Astrocyte of the spinal cord (primary cell): ENCODE measurements around the gene OTOS.

Experiments
- DNase-seq: peaks from one replicate; pipeline ENCODE4 v3.0.0; 2011; ENCODE audit warnings: low read depth, low spot score
- H3K4me3 ChIP-seq: 2 replicates; pipeline ENCODE4 v1.5.1; 2011; ENCODE audit warnings: low read depth, mild to moderate bottlenecking, low read length, moderate library complexity
- in situ Hi-C: cut with HindIII; loops from 2 replicates; pipeline ENCODE4 v1.10.0; 2017; ENCODE audit warnings: low sequenced_read_pairs
- TF ChIP-seq, protein P1 (sequence below): IDR thresholded peaks from 2 replicates; pipeline ENCODE4 v1.5.1; 2012; ENCODE audit warnings: low read depth, mild to moderate bottlenecking, low read length, inconsistent platforms

The OTOS gene

DNA sequence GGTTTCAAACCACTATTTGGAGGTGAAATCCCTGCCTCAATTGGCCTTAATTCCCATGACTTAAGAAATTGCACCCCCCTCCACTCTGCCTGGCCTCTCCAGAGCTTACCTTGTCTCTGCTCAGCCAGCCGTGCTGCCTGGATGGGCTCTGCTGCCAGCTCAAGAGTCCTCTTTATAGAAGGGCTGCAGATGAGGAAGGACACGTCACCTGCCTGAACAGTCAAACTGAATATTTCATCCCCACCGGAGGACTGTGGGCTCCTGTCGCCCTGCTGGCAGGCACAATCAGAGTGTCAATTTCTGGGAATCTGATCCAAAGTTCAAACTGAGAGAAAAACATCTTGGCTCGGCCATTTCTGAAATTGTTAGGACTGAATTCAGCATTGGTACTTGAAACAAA lies at the start of gene OTOS:
Gene OTOS, minus strand, starts transcription at position 148 of the 400 bp plus-strand sequence. CDS start 332 bp downstream, outside the sequence.
- TF ChIP-seq, protein P1, sequence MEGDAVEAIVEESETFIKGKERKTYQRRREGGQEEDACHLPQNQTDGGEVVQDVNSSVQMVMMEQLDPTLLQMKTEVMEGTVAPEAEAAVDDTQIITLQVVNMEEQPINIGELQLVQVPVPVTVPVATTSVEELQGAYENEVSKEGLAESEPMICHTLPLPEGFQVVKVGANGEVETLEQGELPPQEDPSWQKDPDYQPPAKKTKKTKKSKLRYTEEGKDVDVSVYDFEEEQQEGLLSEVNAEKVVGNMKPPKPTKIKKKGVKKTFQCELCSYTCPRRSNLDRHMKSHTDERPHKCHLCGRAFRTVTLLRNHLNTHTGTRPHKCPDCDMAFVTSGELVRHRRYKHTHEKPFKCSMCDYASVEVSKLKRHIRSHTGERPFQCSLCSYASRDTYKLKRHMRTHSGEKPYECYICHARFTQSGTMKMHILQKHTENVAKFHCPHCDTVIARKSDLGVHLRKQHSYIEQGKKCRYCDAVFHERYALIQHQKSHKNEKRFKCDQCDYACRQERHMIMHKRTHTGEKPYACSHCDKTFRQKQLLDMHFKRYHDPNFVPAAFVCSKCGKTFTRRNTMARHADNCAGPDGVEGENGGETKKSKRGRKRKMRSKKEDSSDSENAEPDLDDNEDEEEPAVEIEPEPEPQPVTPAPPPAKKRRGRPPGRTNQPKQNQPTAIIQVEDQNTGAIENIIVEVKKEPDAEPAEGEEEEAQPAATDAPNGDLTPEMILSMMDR, result no peak
- H3K4me3 ChIP-seq, result no peak within 1 kb of the TSS
- no peak for DNase-seq
- in situ Hi-C loops, result no loop called here

DNA sequence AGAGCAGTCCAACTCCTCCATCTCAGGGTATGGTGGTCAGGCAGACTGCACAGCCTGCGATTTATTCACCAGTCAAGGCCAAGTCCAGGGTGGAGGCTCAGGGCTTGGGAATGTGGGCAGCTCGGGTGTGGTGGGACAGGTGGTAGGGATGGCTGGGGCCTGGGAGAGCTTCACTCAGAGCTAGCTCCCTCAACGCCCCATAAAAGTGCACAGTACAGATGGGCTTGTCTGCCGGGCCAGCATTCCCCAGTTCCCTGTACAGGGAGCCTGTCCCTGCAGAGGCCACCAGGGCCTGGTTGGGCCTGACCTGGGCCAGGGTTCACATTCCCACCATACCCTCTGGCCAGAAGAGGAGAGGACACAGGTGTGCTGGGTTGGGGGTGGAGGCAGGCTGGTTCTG lies 49.2 kb upstream of the OTOS start:
- H3K4me3 ChIP-seq, result no peak overlapping the region
- in situ Hi-C loops, result no loop called here
- TF ChIP-seq, protein P1, result no peak

DNA sequence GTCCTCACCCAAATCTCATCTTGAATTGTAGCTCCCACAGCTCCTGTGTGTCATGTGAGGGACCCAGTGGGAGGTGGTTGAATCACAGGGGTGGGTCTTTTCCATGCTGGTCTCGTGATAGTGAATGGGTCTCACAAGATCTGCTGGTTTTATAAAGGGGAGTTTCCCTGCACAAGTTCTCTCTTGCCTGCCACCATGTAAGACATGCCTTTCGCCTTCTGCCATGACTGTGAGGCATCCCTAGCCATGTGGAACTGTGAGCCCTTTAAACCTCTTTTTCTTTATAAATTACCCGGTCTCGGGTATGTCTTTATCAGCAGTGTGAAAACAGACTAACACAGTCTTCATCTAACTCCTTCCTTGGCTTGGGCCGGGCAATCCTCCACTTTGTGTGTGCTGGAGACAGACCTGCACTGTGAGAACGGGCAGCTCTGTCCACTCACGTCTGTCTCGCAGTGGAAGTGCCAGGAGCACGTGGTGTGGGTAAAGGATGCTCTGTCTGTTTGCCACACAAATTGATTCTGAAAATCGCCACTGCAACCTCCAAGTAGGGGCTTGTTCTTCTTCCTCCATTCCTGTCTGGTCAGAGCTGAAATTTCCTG lies 47.6 kb upstream of the OTOS start:
- TF ChIP-seq, protein P1, result no peak
- no peak for DNase-seq
- in situ Hi-C loops, result no loop called here
- H3K4me3 ChIP-seq, result no peak overlapping the region

More for the DNA sequence above, 49.2 kb upstream of the OTOS start:
- no peak for DNase-seq

DNA sequence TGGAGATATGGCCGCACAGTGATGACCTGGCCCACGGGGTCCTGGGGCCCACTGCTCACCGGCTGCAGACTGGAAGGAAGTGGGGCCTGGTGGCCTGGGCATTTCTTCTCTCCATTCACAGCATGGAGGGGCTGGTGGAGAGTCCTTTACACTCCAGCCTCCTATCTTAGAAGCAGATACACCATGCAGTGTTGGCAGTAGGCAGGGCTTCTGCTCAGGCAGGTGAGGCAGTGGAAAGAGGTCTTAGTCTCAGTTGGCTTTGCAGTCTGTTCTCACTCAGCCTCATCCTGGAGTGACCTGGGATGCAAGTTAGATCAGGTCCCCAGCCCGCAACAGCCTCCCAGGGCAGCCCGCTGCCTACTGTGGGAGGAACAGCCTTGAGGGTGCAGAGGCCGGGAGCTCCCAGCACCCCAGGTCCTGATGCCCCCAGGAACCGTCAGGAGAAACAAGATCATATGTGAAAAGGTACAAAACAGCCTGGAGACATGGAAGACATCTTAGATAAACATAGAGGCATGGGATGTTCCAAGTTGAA lies 45.8 kb upstream of the OTOS start:
- TF ChIP-seq, protein P1, result no peak
- in situ Hi-C loops, result no loop called here
- no peak overlapping the region for H3K4me3 ChIP-seq
- no peak for DNase-seq

DNA sequence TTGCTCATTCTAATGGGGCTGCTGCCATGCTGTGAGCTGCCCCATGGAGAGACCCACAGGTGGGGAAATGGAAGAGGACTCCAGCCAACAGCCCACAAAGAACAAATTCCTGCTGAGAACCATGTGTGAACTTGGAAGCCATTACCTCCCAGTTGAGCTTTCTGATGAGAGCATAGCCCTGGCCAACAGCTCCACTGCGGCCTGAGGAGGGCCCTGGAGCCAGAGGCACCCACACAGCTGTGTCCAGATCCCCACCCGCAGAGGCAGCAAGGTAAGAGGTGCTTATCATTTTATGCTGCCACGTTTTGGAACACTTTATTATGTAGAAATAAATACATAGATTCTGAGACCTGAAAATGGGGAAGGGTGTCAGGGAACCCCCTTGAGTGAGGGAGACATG lies 44.2 kb upstream of the OTOS start:
- TF ChIP-seq, protein P1, result no peak
- no peak for DNase-seq
- in situ Hi-C loops, result no loop called here
- H3K4me3 ChIP-seq, result no peak overlapping the region

DNA sequence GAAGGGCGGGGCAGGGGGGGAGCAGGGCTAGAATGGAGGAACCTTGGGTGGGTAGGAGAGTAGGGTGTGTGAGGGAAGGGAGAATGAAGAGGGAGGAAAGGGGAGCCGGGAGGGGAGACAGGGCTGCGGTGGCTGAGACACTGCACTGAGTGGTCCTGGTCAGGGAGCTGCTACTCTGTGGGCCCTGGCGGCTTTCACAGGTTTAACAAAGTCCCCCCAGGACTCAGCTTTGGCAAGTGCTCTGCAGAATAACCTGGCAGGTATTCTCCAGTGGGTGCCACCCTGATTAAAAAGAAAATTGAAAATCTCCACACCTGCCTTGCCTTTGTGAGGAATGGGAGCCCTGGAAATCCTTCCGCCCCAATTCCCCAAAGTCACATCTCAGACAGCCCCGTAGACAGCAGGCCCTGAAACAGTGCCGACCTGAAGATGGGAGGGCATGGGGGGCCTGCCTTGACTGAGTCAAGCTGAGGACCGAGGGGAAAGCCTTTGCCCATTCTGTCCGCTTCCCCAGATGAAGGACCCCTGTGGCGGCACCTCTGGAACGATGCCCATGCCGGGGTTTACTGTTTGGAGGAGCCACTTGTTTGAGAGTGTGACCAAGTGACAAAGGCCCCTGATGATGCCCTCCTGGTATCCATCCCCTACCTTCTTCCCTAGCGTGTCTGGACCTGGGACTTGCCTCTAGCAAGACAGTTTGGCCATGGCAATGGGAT lies 43.6 kb upstream of the OTOS start:
- in situ Hi-C loops, result no loop called here
- TF ChIP-seq, protein P1, result no peak
- no peak overlapping the region for H3K4me3 ChIP-seq
- no peak for DNase-seq
